GM12872 (cell line): ENCODE measurements around the gene JARID2.

Source experiments
- CTCF ChIP-seq: IDR thresholded peaks from 3 replicates; pipeline ENCODE4 v1.5.1; 2011; ENCODE audit warnings: low read depth, mild to moderate bottlenecking, low read length, moderate library complexity; ENCODE audit not compliant: insufficient read depth

The JARID2 gene

GRCh38 chr6:15264412-15264811 lies 18.5 kb downstream of the JARID2 start:
- TF ChIP-seq CTCF: no peak

GRCh38 chr6:15264902-15265761 lies 19.3 kb downstream of the JARID2 start:
- TF ChIP-seq CTCF: no peak

GRCh38 chr6:15265787-15266186 lies 19.9 kb downstream of the JARID2 start:
- TF ChIP-seq CTCF: no peak

- no peak for TF ChIP-seq CTCF
These were observed 20.6 kb downstream of the JARID2 start for GRCh38 chr6:15266423-15266996.

- TF ChIP-seq CTCF: no peak
These were observed 21.4 kb downstream of the JARID2 start for GRCh38 chr6:15267221-15267620.

GRCh38 chr6:15268137-15268908 lies 22.5 kb downstream of the JARID2 start:
- TF ChIP-seq CTCF: no peak

- no peak for TF ChIP-seq CTCF
These were observed 23.1 kb downstream of the JARID2 start for GRCh38 chr6:15269011-15269410.
